OCI-LY3 (cell line): ENCODE results near the gene IGSF3.

Source experiments
- H2AFZ ChIP-seq: fragments of 200-600, 300-600 bp; shearing (Covaris generic); 2 replicates; pipeline ENCODE4 v1.6.0; 2014; ENCODE audit warnings: antibody characterized with exemption, low read depth, low read length
- H3K27ac ChIP-seq: fragments of 200-600, 300-600 bp; sonication (generic); 2 replicates; pipeline ENCODE4 v1.5.1; 2014; ENCODE audit warnings: mild to moderate bottlenecking, low read length, moderate library complexity, mixed read lengths
- H3K27me3 ChIP-seq: fragments of 200-600, 300-600 bp; sonication (generic); 2 replicates; pipeline ENCODE4 v1.6.1; 2014; ENCODE audit warnings: low read depth, low read length, mixed read lengths
- H3K36me3 ChIP-seq: fragments of 200-600, 300-600 bp; sonication (generic); replicated peaks from 2 replicates; pipeline ENCODE3; 2014; ENCODE audit warnings: low read depth, low read length, mixed read lengths
- H3K4me1 ChIP-seq: fragments of 300-600, 200-600 bp; sonication (generic); 2 replicates; pipeline ENCODE4 v1.6.1; 2014; ENCODE audit warnings: low read length, mixed read lengths
- H3K4me2 ChIP-seq: fragments of 200-600, 300-600 bp; sonication (generic); 2 replicates; pipeline ENCODE4 v1.6.1; 2014; ENCODE audit warnings: low read length, mixed read lengths
- H3K4me3 ChIP-seq: fragments of 300-600, 200-600 bp; sonication (generic); 2 replicates; pipeline ENCODE4 v1.5.1; 2014; ENCODE audit warnings: antibody characterized with exemption, mild to moderate bottlenecking, low read length, moderate library complexity
- H3K79me2 ChIP-seq: fragments of 300-600, 200-600 bp; shearing (Covaris generic); 2 replicates; pipeline ENCODE4 v1.6.1; 2014; ENCODE audit warnings: mild to moderate bottlenecking, low read length, mixed read lengths
- H3K9ac ChIP-seq: fragments of 300-600, 200-600 bp; shearing (Covaris generic); 2 replicates; pipeline ENCODE4 v1.6.0; 2014; ENCODE audit warnings: mild to moderate bottlenecking, low read length, moderate library complexity
- H3K9me3 ChIP-seq: fragments of 200-600, 300-600 bp; shearing (Covaris generic); 2 replicates; pipeline ENCODE4 v1.6.1; 2014; ENCODE audit warnings: low read length, mixed read lengths; ENCODE audit not compliant: insufficient read depth
- H4K20me1 ChIP-seq: fragments of 200-600, 300-600 bp; sonication (generic); 2 replicates; pipeline ENCODE4 v1.6.1; 2016; ENCODE audit warnings: low read length, mixed read lengths; ENCODE audit not compliant: insufficient read depth
- CTCF ChIP-seq: fragments of 200-600, 300-600 bp; sonication (generic); IDR thresholded peaks from 2 replicates; pipeline ENCODE4 v1.5.1; 2014; ENCODE audit warnings: antibody characterized with exemption, low read length, low read depth
- EZH2phosphoT487 ChIP-seq: fragments of 200-600 bp; shearing (Covaris generic); IDR thresholded peaks from 2 replicates; pipeline ENCODE4 v1.6.1; 2018; ENCODE audit warnings: antibody characterized with exemption, mixed run types, low read depth

Gene IGSF3

DNA sequence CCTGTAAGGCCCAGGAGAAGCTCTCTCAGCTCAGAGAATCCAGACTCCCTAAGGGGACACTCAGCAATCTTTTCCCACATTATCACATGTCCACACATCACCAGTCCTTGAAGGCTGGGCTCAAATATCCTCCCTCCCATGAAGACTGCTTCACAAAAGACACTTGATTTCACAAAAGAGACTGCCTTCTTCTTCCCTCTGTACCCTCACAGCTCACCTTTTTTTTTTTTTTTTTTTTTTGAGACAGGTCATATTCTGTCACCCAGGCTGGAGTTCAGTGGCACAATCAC is 98.2 kb downstream of the IGSF3 start:
- Histone ChIP-seq H4K20me1 (no peaks in the 10 kb centered on the region), H3K4me2 (peak overlapping the region; percentile 98), H3K27me3 (no peaks in the 10 kb centered on the region), H2AFZ (no peak overlapping the region), H3K9ac (peak overlapping the region; percentile 100), H3K79me2 (peaks cover 22% of the 10 kb centered on the region), H3K4me3 (peak overlapping the region; percentile 93), H3K4me1 (peaks cover 88% of the 10 kb centered on the region), H3K9me3 (no peaks in the 10 kb centered on the region), H3K27ac (peak overlapping the region; percentile 98), H3K36me3 (peaks cover 9% of the 10 kb centered on the region)
- TF ChIP-seq EZH2phosphoT487 = no peak
- no peak for TF ChIP-seq CTCF

DNA sequence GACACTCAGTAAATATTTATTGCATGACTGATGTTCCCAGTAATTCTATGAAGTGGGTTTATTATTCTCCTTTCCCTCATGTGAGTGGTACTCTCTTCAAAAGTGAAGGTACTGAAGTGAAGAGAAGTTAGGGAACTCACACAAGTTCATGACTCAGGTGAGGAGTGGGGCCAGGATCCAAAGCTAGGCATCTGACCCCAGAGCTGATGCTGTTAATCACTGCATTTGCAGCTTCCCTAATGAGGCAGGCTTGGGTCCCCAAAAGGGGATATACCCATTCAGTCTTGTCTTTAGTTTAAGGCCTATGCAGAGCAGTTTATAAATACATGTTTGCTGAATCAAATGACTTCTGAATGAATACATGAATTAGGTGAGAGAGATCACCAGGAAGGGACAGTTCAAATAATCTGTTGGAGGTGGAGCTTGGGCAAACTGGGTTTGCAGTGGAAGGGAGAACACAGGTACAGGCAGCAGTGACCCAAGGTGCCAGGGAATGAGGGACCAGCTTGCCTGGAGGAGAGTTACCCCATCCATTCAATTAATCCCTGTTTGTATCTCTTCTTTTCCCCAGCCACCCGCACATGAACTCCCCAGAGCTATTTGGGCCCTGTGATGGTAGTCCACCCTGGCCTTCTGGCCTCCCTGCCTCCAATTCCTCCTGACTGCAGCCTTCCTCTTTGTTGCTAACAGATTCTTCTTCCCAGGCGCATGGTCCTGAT is 98.7 kb downstream of the IGSF3 start:
- no peak for TF ChIP-seq CTCF
- TF ChIP-seq EZH2phosphoT487 = no peak
- peak overlapping the region; percentile 93 for H3K4me3 ChIP-seq
- H3K9ac ChIP-seq = peak overlapping the region; percentile 100
- no peaks in the 10 kb centered on the region for H3K9me3 ChIP-seq
- peak overlapping the region; percentile 98 for H3K4me2 ChIP-seq
- H3K79me2 ChIP-seq = peaks cover 22% of the 10 kb centered on the region
- H3K4me1 ChIP-seq = peaks cover 83% of the 10 kb centered on the region
- no peaks in the 10 kb centered on the region for H3K27me3 ChIP-seq
- H3K36me3 ChIP-seq = peaks cover 9% of the 10 kb centered on the region
- no peaks in the 10 kb centered on the region for H4K20me1 ChIP-seq
- H2AFZ ChIP-seq = no peak overlapping the region
- H3K27ac ChIP-seq = peak overlapping the region; percentile 98

DNA sequence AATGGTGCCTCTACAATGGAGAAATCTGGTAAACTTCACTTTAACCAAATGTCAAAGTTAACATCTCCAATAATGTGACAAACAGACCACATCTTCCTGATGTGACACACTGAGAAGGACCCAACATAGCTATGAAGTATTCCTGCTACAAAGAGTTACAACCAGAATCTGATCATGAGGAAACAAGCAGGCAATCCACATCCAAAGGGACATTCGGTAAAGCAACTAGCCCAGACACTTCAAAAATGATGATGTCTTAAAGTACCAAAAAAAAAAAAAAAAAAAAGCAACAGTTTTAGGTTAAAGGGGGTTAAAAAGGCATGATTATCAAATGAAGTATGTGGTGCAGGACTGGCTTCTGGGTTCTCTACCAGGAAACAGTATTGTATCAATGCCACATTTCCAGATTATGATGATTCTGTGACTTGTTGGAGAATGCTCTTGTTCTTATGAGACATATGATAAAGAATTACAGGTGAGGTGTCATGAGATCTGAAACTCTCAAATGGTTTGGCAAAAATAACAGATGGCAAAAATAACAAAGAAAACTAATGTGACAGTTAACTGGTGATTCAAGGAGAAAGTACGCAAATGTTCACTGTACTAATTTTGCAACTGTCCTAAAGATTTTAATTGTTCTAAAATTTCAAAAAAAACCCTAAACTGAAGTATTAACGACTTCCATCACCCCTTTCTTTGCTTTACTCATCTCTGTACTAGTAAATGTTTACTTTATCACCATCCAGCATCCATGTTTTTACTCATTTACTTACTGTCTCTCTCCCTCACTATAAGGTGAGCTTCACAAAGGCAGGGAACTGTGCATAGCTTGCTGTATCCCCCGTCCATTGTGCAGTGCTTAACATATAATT is 99.5 kb downstream of the IGSF3 start:
- H3K27me3 ChIP-seq = no peaks in the 10 kb centered on the region
- H3K79me2 ChIP-seq = peaks cover 22% of the 10 kb centered on the region
- H3K27ac ChIP-seq = peak overlapping the region; percentile 98
- peak overlapping the region; percentile 100; the same call in 1 of the 2 replicates for H3K9ac ChIP-seq
- peaks cover 76% of the 10 kb centered on the region for H3K4me1 ChIP-seq
- no peak for TF ChIP-seq CTCF
- TF ChIP-seq EZH2phosphoT487 = no peak
- no peaks in the 10 kb centered on the region for H3K9me3 ChIP-seq
- H2AFZ ChIP-seq = no peak overlapping the region
- H3K36me3 ChIP-seq = peaks cover 15% of the 10 kb centered on the region
- H3K4me2 ChIP-seq = peak overlapping the region; percentile 98
- peak overlapping the region; percentile 93 for H3K4me3 ChIP-seq
- H4K20me1 ChIP-seq = no peaks in the 10 kb centered on the region

- H3K36me3 ChIP-seq = peaks cover 20% of the 10 kb centered on the region
Measured at GRCh38 chr1:116565222-116565621, 102.3 kb downstream of the IGSF3 start.

More at GRCh38 chr1:116565222-116565621, 102.3 kb downstream of the IGSF3 start:
- Histone ChIP-seq H3K27me3 (no peaks in the 10 kb centered on the region), H3K4me1 (peaks cover 84% of the 10 kb centered on the region), H4K20me1 (no peaks in the 10 kb centered on the region), H2AFZ (no peak overlapping the region), H3K9me3 (no peaks in the 10 kb centered on the region), H3K79me2 (peaks cover 13% of the 10 kb centered on the region), H3K9ac (no peak overlapping the region), H3K4me2 (no peak overlapping the region), H3K4me3 (no peak overlapping the region), H3K27ac (no peak overlapping the region)
- TF ChIP-seq CTCF (no peak), EZH2phosphoT487 (no peak)
